Neural crest cell (in vitro differentiated cells): ENCODE results near the gene GLI2. TPM values are rescaled to one million over a fixed set of nuclear protein-coding genes. Genes with fewer than 3 reads are reported as not detected.

Experiments
- DNase-seq: peaks from one replicate; pipeline ENCODE4 v3.0.0; 2021; ENCODE audit warnings: low read depth, mixed read lengths, low spot score
- H3K27ac Mint-ChIP-seq: one replicate; pipeline ENCODE4 v1.8.0; 2021; ENCODE audit warnings: mild to moderate bottlenecking, mixed read lengths; ENCODE audit not compliant: unreplicated experiment
- H3K27me3 Mint-ChIP-seq: 2 replicates; pipeline ENCODE4 v1.8.0; 2021; ENCODE audit warnings: low read depth, mild to moderate bottlenecking, mixed read lengths
- H3K36me3 Mint-ChIP-seq: 2 replicates; pipeline ENCODE4 v1.8.0; 2021; ENCODE audit warnings: low read depth, mild to moderate bottlenecking, mixed read lengths
- H3K4me1 Mint-ChIP-seq: 2 replicates; pipeline ENCODE4 v1.8.0; 2021; ENCODE audit warnings: mixed read lengths
- H3K4me3 Mint-ChIP-seq: one replicate; pipeline ENCODE4 v1.8.0; 2021; ENCODE audit warnings: mild to moderate bottlenecking, mixed read lengths
- H3K9me3 Mint-ChIP-seq: 2 replicates; pipeline ENCODE4 v1.8.0; 2021; ENCODE audit warnings: mixed read lengths
- CTCF ChIP-seq: fragments of 200-600 bp; sonication (generic); conservative IDR thresholded peaks from 2 replicates; pipeline ENCODE4 v1.5.0; 2021; ENCODE audit warnings: antibody characterized with exemption, mild to moderate bottlenecking
- total RNA-seq: library from RNA; stranded (reverse); gene quantifications from 2 replicates; pipeline ENCODE4 v1.2.1, GENCODE V29; 2021

The GLI2 gene
- total RNA-seq, 1 donor from 2014 or later: 48.8 TPM

- Mint-ChIP-seq H3K4me3 (no peak overlapping the region), H3K27me3 (peaks cover 18% of the 10 kb centered on the region), H3K36me3 (no peaks in the 10 kb centered on the region), H3K27ac (no peak overlapping the region), H3K4me1 (peaks cover 7% of the 10 kb centered on the region), H3K9me3 (no peaks in the 10 kb centered on the region)
- TF ChIP-seq CTCF: no peak
- no peak for DNase-seq
Measured at GRCh38 chr2:120703330-120703994, 32.2 kb upstream of the GLI2 start.

GRCh38 chr2:120704696-120705095 is 31.0 kb upstream of the GLI2 start:
- H3K9me3 Mint-ChIP-seq: no peaks in the 10 kb centered on the region
- no peak for DNase-seq
- peaks cover 23% of the 10 kb centered on the region for H3K27me3 Mint-ChIP-seq
- no peak overlapping the region for H3K4me3 Mint-ChIP-seq
- no peak overlapping the region for H3K27ac Mint-ChIP-seq
- no peaks in the 10 kb centered on the region for H3K36me3 Mint-ChIP-seq
- TF ChIP-seq CTCF: no peak
- H3K4me1 Mint-ChIP-seq: peaks cover 11% of the 10 kb centered on the region

- H3K27me3 Mint-ChIP-seq: peaks cover 47% of the 10 kb centered on the region
- H3K36me3 Mint-ChIP-seq: no peaks in the 10 kb centered on the region
- no peak overlapping the region for H3K27ac Mint-ChIP-seq
- peaks cover 22% of the 10 kb centered on the region for H3K4me1 Mint-ChIP-seq
- no peak for DNase-seq
- H3K9me3 Mint-ChIP-seq: no peaks in the 10 kb centered on the region
- no peak for TF ChIP-seq CTCF
- no peak overlapping the region for H3K4me3 Mint-ChIP-seq
Measured at GRCh38 chr2:120707816-120708215, 27.9 kb upstream of the GLI2 start.

GRCh38 chr2:120708944-120709607 is 26.6 kb upstream of the GLI2 start:
- DNase-seq: no peak
- no peak for TF ChIP-seq CTCF
- H3K27ac Mint-ChIP-seq: no peak overlapping the region
- H3K4me3 Mint-ChIP-seq: no peak overlapping the region
- H3K36me3 Mint-ChIP-seq: no peaks in the 10 kb centered on the region
- H3K9me3 Mint-ChIP-seq: no peaks in the 10 kb centered on the region
- H3K4me1 Mint-ChIP-seq: peaks cover 22% of the 10 kb centered on the region
- H3K27me3 Mint-ChIP-seq: peaks cover 49% of the 10 kb centered on the region

GRCh38 chr2:120709608-120710041 is 26.0 kb upstream of the GLI2 start:
- Mint-ChIP-seq H3K36me3 (no peaks in the 10 kb centered on the region), H3K27ac (no peak overlapping the region), H3K9me3 (no peaks in the 10 kb centered on the region), H3K27me3 (peaks cover 49% of the 10 kb centered on the region), H3K4me1 (peaks cover 22% of the 10 kb centered on the region), H3K4me3 (no peak overlapping the region)
- TF ChIP-seq CTCF: no peak
- DNase-seq: no peak
